HepG2 (cell line): Measurements from ENCODE around the gene SRR. TPM values are rescaled to one million over a fixed set of nuclear protein-coding genes. Genes with fewer than 3 reads are reported as not detected.

Source experiments
- EEA1 ChIP-seq: sonication (generic); formaldehyde crosslinking; IDR thresholded peaks from 2 replicates; pipeline ENCODE4 v1.5.1; 2020; ENCODE audit warnings: mild to moderate bottlenecking, missing genetic modification reagents, borderline replicate concordance
- KLF9 ChIP-seq: IDR thresholded peaks from 2 replicates; pipeline ENCODE4 v1.6.1; 2016; ENCODE audit warnings: low read depth
- MTERF4 ChIP-seq: sonication (generic); formaldehyde crosslinking; IDR thresholded peaks from 2 replicates; pipeline ENCODE4 v1.8.0; 2023; ENCODE audit warnings: mild to moderate bottlenecking, missing genetic modification reagents
- PBX2 ChIP-seq: IDR thresholded peaks from 2 replicates; pipeline ENCODE4 v1.6.1; 2016; ENCODE audit warnings: control low read depth
- PLRG1 ChIP-seq: fragments of 450-650 bp; conservative IDR thresholded peaks from 2 replicates; pipeline ENCODE4 v1.6.1; 2016
- PRDM10 ChIP-seq: sonication (generic); formaldehyde crosslinking; IDR thresholded peaks from 2 replicates; pipeline ENCODE4 v1.4.0; 2020; ENCODE audit warnings: low read depth, missing genetic modification reagents
- PRDM15 ChIP-seq: sonication (generic); formaldehyde crosslinking; IDR thresholded peaks from 2 replicates; pipeline ENCODE4 v1.4.0; 2020; ENCODE audit warnings: missing genetic modification reagents
- SP5 ChIP-seq: IDR thresholded peaks from 2 replicates; pipeline ENCODE4 v1.6.1; 2016; ENCODE audit warnings: low read depth, borderline replicate concordance
- U2AF1 ChIP-seq: fragments of 200-400 bp; formaldehyde crosslinking; optimal IDR thresholded peaks from 2 replicates; pipeline ENCODE3; 2017; ENCODE audit warnings: mild to moderate bottlenecking, low read depth, low read length
- ZNF264 ChIP-seq: sonication (generic); formaldehyde crosslinking; IDR thresholded peaks from 2 replicates; pipeline ENCODE4 v1.4.0; 2020; ENCODE audit warnings: missing genetic modification reagents
- ZNF563 ChIP-seq: sonication (generic); formaldehyde crosslinking; IDR thresholded peaks from 2 replicates; pipeline ENCODE4 v1.8.0; 2022; ENCODE audit warnings: mild to moderate bottlenecking, moderate library complexity, missing genetic modification reagents
- ZNF615 ChIP-seq: sonication (generic); formaldehyde crosslinking; IDR thresholded peaks from 2 replicates; pipeline ENCODE4 v1.5.0; 2020; ENCODE audit warnings: mild to moderate bottlenecking, missing genetic modification reagents, borderline replicate concordance
- ZNF619 ChIP-seq: sonication (generic); formaldehyde crosslinking; IDR thresholded peaks from 2 replicates; pipeline ENCODE4 v1.4.0; 2020; ENCODE audit warnings: mild to moderate bottlenecking, missing genetic modification reagents
- ZNF749 ChIP-seq: sonication (generic); formaldehyde crosslinking; IDR thresholded peaks from 2 replicates; pipeline ENCODE4 v1.8.0; 2022; ENCODE audit warnings: mild to moderate bottlenecking, missing genetic modification reagents, moderate library complexity, borderline replicate concordance
- ZNF841 ChIP-seq: sonication (generic); formaldehyde crosslinking; IDR thresholded peaks from 2 replicates; pipeline ENCODE4 v1.8.1; 2023; ENCODE audit warnings: missing genetic modification reagents, borderline replicate concordance
- ZXDC ChIP-seq: sonication (generic); formaldehyde crosslinking; IDR thresholded peaks from 2 replicates; pipeline ENCODE4 v1.5.0; 2020; ENCODE audit warnings: mild to moderate bottlenecking, missing genetic modification reagents
- polyA plus RNA-seq, 8 experiments: library from polyadenylated mRNA; depleted of rRNA in 3 of 8; stranded (reverse) in 7 of 8; unstranded in 1 of 8; fragments of >200 nt; fragmentation: Illumina TruSeq in 4 of 8; extraction: Trizol in 4 of 8; gene quantifications; 2 replicates each; pipeline versions ENCODE4 v1.2.1 to v1.2.3, GENCODE V29; 2011 to 2016; ENCODE audit warnings: low read depth in 4 of 8, missing spikeins in 1 of 8, mixed read lengths in 1 of 8; ENCODE audit not compliant: insufficient read depth in 1 of 8
- total RNA-seq, 5 experiments: library from RNA; depleted of rRNA; stranded (reverse); fragments of >200 nt; fragmentation: Illumina TruSeq; extraction: Trizol; gene quantifications; 2 replicates each; pipeline ENCODE4 v1.2.3, GENCODE V29; 2016; ENCODE audit warnings: low read depth in 1 of 5

Gene SRR
- total and polyA plus RNA-seq, 2 of the 13 experiments (the other 11 are each of a cell fraction or from before 2014, with no cell fraction given): 3.6 to 7.8 TPM

- TF ChIP-seq MTERF4 (CRISPR knock-in tag): no peak
- 0 out of 2 replicates have a peak, but pooled peaks have one; percentile 25 for TF ChIP-seq ZNF619 (CRISPR knock-in tag)
- TF ChIP-seq PRDM10 (CRISPR knock-in tag): 0 out of 2 replicates have a peak, but pooled peaks have one; percentile 64
- TF ChIP-seq ZXDC (CRISPR knock-in tag): no peak
- TF ChIP-seq ZNF264 (CRISPR knock-in tag): no peak
- TF ChIP-seq U2AF1: no peak
- TF ChIP-seq EEA1 (CRISPR knock-in tag): no peak
- TF ChIP-seq PLRG1: no peak
- TF ChIP-seq ZNF563 (CRISPR knock-in tag): peak; percentile 65; the same call in 1 of the 2 replicates
- TF ChIP-seq KLF9 (CRISPR knock-in tag): no peak
- no peak for TF ChIP-seq PBX2 (CRISPR knock-in tag)
- TF ChIP-seq SP5 (CRISPR knock-in tag): no peak; the same call in 1 of the 2 replicates
- 0 out of 2 replicates have a peak, but pooled peaks have one; percentile 16 for TF ChIP-seq PRDM15
- TF ChIP-seq ZNF749: no peak
- TF ChIP-seq ZNF615 (CRISPR knock-in tag): no peak
- TF ChIP-seq ZNF841 (CRISPR knock-in tag): no peak
Observed at GRCh38 chr17:2337544-2338314, 34.0 kb downstream of the SRR start (continued).
